H1 (cell line): ENCODE results near the gene KCTD15. TPM values are rescaled to one million over a fixed set of nuclear protein-coding genes. Genes with fewer than 3 reads are reported as not detected.
A peak's percentile ranks its signal among the peaks of the same experiment; 100 is the strongest.

Experiments
- ASH2L ChIP-seq: fragments of 200-600, 300-600 bp; sonication (generic); IDR thresholded peaks from one replicate; pipeline ENCODE4 v1.7.1; 2017; ENCODE audit warnings: low read length
- BCL11A ChIP-seq, 2 experiments: IDR thresholded peaks; one replicate each; pipeline ENCODE4 v1.6.1; 2011; ENCODE audit warnings: low read depth in 2 of 2, low read length in 2 of 2, mild to moderate bottlenecking in 2 of 2
- CEBPB ChIP-seq: IDR thresholded peaks from 2 replicates; pipeline ENCODE4 v1.6.1; 2012; ENCODE audit warnings: low read depth, low read length
- CTBP2 ChIP-seq: IDR thresholded peaks from 2 replicates; pipeline ENCODE4 v1.7.0; 2011; ENCODE audit warnings: borderline replicate concordance, mild to moderate bottlenecking, moderate library complexity, mixed read lengths, low read length; ENCODE audit not compliant: insufficient read depth, insufficient read length
- EZH2 ChIP-seq: fragments of 200-600 bp; sonication (generic); IDR thresholded peaks from 2 replicates; pipeline ENCODE4 v1.7.1; 2012; ENCODE audit warnings: low read depth, mild to moderate bottlenecking, moderate library complexity, low read length, inconsistent platforms; ENCODE audit not compliant: severe bottlenecking
- GABPA ChIP-seq: IDR thresholded peaks from 2 replicates; pipeline ENCODE4 v1.6.1; 2011; ENCODE audit warnings: mild to moderate bottlenecking, low read length, moderate library complexity, borderline replicate concordance; ENCODE audit not compliant: insufficient read depth
- GTF2F1 ChIP-seq: IDR thresholded peaks from 2 replicates; pipeline ENCODE4 v1.6.1; 2012; ENCODE audit warnings: low read depth, low read length, improper control_type of control experiment, borderline replicate concordance
- POLR2A ChIP-seq, 2 experiments: IDR thresholded peaks; 1 replicate in 1 of 2; 2 replicates in 1 of 2; pipeline ENCODE4 v1.6.1; 2011; ENCODE audit warnings: low read depth in 2 of 2, low read length in 2 of 2, mild to moderate bottlenecking in 2 of 2; ENCODE audit errors: control extremely low read depth in 1 of 2
- RNF2 ChIP-seq: fragments of 200-900, 300-1000 bp; sonication (generic); IDR thresholded peaks from 2 replicates; pipeline ENCODE4 v1.7.1; 2016; ENCODE audit warnings: borderline replicate concordance, low read depth, mild to moderate bottlenecking, antibody characterized with exemption, low read length; ENCODE audit not compliant: poor library complexity, severe bottlenecking; ENCODE audit errors: missing control alignments
- SAP30 ChIP-seq: fragments of 300-600 bp; sonication (generic); IDR thresholded peaks from 2 replicates; pipeline ENCODE4 v1.7.1; 2012; ENCODE audit warnings: low read length, moderate library complexity, mild to moderate bottlenecking, inconsistent platforms; ENCODE audit not compliant: insufficient read depth, insufficient replicate concordance
- SIX5 ChIP-seq: IDR thresholded peaks from 2 replicates; pipeline ENCODE4 v1.6.1; 2011; ENCODE audit warnings: mild to moderate bottlenecking, low read depth, low read length
- SP1 ChIP-seq: IDR thresholded peaks from 2 replicates; pipeline ENCODE4 v1.6.1; 2011; ENCODE audit warnings: low read depth, low read length
- SP2 ChIP-seq: IDR thresholded peaks from 2 replicates; pipeline ENCODE4 v1.6.1; 2012; ENCODE audit warnings: mild to moderate bottlenecking, low read length, inconsistent platforms
- SUZ12 ChIP-seq: fragments of 200-600 bp; sonication (generic); IDR thresholded peaks from 2 replicates; pipeline ENCODE4 v1.6.1; 2012; ENCODE audit warnings: mild to moderate bottlenecking, inconsistent platforms, low read length, moderate library complexity, mixed read lengths
- TAF7 ChIP-seq: optimal IDR thresholded peaks from 2 replicates; pipeline ENCODE3; 2011; ENCODE audit warnings: low read depth, mild to moderate bottlenecking, inconsistent platforms, low read length, moderate library complexity, borderline replicate concordance
- polyA plus RNA-seq, 7 experiments: library from polyadenylated mRNA; depleted of rRNA in 3 of 7; stranded (reverse) in 5 of 7; unstranded in 2 of 7; fragments of >200 nt in 5 of 7; fragments of 200-250 nt in 2 of 7; gene quantifications; 1 replicate in 5 of 7; 2 replicates in 1 of 7; 4 replicates in 1 of 7; pipeline versions ENCODE4 v1.2.1 to v1.2.3, GENCODE V29; 2011 to 2013; ENCODE audit warnings: missing spikeins in 2 of 7, mixed read lengths in 2 of 7
- total RNA-seq: library from RNA; stranded (reverse); fragmentation: NEBNext Ultra II Directional; extraction: Animal tissue kit (Norgen Biotek cat#: 25700); gene quantifications from 2 replicates; pipeline ENCODE4 v1.2.1, GENCODE V29; 2021
- TF ChIP-seq, protein P1 (sequence below), 3 experiments: IDR thresholded peaks; 1 replicate in 2 of 3; 2 replicates in 1 of 3; pipeline versions ENCODE4 v1.5.1 to v1.6.1; 2011; ENCODE audit warnings: low read length in 3 of 3, mild to moderate bottlenecking in 3 of 3, inconsistent platforms in 2 of 3, low read depth in 1 of 3, moderate library complexity in 1 of 3; ENCODE audit not compliant: insufficient read depth in 1 of 3; ENCODE audit errors: control extremely low read depth in 1 of 3
- TF ChIP-seq, protein P2 (sequence below): IDR thresholded peaks from 2 replicates; pipeline ENCODE4 v1.6.1; 2012; ENCODE audit warnings: low read length, inconsistent platforms
- TF ChIP-seq, protein P3 (sequence below): IDR thresholded peaks from 2 replicates; pipeline ENCODE4 v1.6.1; 2011; ENCODE audit warnings: low read length, improper control_type of control experiment

Gene KCTD15
- total and polyA plus RNA-seq, 2 of the 8 experiments (the other 6 are each of a cell fraction or from before 2014, with no cell fraction given) = 25.1 to 27.0 TPM

DNA sequence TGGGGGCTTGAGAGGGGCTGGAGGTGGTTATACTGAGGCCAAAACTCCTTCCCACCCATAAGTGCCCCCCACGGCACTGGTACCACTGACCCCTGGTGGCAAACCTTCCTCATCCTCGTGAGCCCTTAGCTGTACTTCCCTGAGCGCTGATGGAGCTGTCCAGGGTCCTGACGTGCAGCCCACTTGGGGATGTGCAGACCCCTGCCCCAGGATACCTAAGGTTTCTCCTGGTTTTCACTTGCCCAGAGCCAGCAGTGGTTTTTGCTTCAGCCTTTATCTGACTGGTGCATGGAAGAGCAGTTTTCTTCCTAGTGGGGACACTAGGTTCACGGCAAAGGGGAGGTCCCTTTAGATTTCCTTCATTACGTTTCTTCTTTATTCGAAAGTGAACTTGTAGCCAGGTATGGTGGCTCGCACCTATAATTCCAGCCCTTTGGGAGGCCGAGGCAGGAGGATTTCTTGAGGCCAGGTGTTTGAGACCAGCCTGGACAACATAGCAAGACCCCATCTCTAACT lies 28.7 kb upstream of the KCTD15 start (continued):
- TF ChIP-seq, protein P1, sequence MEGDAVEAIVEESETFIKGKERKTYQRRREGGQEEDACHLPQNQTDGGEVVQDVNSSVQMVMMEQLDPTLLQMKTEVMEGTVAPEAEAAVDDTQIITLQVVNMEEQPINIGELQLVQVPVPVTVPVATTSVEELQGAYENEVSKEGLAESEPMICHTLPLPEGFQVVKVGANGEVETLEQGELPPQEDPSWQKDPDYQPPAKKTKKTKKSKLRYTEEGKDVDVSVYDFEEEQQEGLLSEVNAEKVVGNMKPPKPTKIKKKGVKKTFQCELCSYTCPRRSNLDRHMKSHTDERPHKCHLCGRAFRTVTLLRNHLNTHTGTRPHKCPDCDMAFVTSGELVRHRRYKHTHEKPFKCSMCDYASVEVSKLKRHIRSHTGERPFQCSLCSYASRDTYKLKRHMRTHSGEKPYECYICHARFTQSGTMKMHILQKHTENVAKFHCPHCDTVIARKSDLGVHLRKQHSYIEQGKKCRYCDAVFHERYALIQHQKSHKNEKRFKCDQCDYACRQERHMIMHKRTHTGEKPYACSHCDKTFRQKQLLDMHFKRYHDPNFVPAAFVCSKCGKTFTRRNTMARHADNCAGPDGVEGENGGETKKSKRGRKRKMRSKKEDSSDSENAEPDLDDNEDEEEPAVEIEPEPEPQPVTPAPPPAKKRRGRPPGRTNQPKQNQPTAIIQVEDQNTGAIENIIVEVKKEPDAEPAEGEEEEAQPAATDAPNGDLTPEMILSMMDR (IDR thresholded peaks at IDR 0.05; ENCODE audit: control extremely low read depth in 1 of 3, insufficient read depth in 1 of 3, low read depth in 1 of 3, low read length in 3 of 3) = peak; percentile 62 to 80 (median 67)
- TF ChIP-seq, protein P2, sequence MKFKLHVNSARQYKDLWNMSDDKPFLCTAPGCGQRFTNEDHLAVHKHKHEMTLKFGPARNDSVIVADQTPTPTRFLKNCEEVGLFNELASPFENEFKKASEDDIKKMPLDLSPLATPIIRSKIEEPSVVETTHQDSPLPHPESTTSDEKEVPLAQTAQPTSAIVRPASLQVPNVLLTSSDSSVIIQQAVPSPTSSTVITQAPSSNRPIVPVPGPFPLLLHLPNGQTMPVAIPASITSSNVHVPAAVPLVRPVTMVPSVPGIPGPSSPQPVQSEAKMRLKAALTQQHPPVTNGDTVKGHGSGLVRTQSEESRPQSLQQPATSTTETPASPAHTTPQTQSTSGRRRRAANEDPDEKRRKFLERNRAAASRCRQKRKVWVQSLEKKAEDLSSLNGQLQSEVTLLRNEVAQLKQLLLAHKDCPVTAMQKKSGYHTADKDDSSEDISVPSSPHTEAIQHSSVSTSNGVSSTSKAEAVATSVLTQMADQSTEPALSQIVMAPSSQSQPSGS = no peak
- TF ChIP-seq GTF2F1 (no peak), SUZ12 (no peak), BCL11A (IDR thresholded peaks at IDR 0.05; ENCODE audit: low read depth in 2 of 2, low read length in 2 of 2) (no peak), TAF7 (no peak), SAP30 (peak; percentile 44), CTBP2 (no peak), SIX5 (no peak), RNF2 (no peak), GABPA (peak; percentile 18; the same call in 1 of the 2 replicates), POLR2A (IDR thresholded peaks at IDR 0.05; ENCODE audit: control extremely low read depth in 1 of 2, low read depth in 2 of 2, low read length in 2 of 2) (no peak), EZH2 (no peak), CEBPB (no peak), SP1 (no peak), SP2 (no peak), ASH2L (no peak)
- TF ChIP-seq, protein P3, sequence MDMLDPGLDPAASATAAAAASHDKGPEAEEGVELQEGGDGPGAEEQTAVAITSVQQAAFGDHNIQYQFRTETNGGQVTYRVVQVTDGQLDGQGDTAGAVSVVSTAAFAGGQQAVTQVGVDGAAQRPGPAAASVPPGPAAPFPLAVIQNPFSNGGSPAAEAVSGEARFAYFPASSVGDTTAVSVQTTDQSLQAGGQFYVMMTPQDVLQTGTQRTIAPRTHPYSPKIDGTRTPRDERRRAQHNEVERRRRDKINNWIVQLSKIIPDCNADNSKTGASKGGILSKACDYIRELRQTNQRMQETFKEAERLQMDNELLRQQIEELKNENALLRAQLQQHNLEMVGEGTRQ = no peak
